Suppressor macrophage treated with lipopolysaccharide for 1 hour (primary cell): ENCODE data around the gene CSF1.
A peak's percentile ranks its signal among the peaks of the same experiment; 100 is the strongest.
"Not testable (repeated sequence)": the region's sequence is repeated elsewhere in the genome, so short reads cannot be mapped to it uniquely, and the experiment has no call there.

ENCODE experiments used
- DNase-seq, 3 donors: peaks; one replicate each; pipeline ENCODE4 v3.0.0-alpha.2; 2020 to 2022

The CSF1 gene, protein sequence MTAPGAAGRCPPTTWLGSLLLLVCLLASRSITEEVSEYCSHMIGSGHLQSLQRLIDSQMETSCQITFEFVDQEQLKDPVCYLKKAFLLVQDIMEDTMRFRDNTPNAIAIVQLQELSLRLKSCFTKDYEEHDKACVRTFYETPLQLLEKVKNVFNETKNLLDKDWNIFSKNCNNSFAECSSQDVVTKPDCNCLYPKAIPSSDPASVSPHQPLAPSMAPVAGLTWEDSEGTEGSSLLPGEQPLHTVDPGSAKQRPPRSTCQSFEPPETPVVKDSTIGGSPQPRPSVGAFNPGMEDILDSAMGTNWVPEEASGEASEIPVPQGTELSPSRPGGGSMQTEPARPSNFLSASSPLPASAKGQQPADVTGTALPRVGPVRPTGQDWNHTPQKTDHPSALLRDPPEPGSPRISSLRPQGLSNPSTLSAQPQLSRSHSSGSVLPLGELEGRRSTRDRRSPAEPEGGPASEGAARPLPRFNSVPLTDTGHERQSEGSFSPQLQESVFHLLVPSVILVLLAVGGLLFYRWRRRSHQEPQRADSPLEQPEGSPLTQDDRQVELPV

GRCh38 chr1:109910123-109910962 is at the start of gene CSF1:
Gene CSF1 (plus strand): TSS chr1:109910849. CDS start chr1:109911024, 175 bp downstream.
- DNase-seq: peak; percentile 87 to 94 (median 91)

GRCh38 chr1:109861616-109862015 is 49.0 kb upstream of the CSF1 start:
- DNase-seq: not testable (repeated sequence)

DNA sequence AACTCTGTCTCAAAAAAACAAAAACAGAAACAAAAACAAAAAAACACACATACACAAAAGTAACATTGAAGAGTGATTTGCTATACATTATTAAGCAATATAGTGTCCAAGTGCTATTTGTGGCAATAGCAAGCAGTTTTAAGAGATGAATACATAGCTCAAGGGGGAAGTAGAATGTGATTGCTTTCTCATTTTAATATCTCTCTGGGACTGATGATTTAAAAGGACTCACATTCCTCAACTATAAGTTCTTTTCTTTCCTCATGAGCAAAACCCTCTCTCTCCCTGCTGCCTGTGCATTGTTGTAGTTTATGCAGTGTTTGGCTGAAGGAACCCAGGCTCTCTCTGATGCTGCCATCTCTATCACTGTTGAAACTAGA is 47.0 kb upstream of the CSF1 start:
- peak in 2 of 3 donors; percentile 56 to 58 for DNase-seq

DNA sequence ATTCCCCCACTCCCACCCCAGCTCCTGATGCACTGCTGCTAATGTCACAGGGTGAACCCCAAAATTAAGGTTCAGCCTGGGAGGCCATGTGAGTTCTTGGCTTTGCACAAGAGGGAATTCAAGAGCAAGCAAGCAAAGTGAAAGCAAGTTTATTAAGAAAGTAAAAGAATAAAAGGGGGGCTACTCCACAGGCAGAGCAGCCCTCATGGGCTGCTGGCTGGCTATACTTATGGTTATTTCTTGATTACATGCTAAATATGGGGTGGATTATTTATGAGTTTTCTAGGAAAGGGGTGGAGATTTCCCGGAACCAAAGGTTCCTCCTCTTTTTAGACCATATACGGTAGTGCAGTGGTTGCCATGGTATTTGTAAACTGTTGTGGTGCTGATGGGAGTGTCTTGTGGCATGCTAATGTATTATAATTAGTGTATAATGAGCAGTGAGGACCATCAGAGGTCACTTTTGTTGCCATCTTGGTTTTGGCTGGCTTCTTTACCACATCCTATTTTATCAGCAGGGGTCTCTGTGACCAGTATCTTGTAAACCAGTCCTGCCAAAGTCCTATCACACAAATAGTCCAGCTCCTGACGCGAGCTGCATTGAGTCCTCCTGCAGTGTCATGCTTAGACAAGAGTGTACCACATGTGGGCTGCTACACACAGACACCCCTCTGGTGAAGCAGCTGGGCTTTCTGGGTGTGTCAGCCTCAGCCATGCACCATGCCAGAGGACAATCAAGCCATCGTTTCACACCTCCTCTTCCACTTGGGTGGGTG is 46.4 kb upstream of the CSF1 start:
- DNase-seq: no peak

DNA sequence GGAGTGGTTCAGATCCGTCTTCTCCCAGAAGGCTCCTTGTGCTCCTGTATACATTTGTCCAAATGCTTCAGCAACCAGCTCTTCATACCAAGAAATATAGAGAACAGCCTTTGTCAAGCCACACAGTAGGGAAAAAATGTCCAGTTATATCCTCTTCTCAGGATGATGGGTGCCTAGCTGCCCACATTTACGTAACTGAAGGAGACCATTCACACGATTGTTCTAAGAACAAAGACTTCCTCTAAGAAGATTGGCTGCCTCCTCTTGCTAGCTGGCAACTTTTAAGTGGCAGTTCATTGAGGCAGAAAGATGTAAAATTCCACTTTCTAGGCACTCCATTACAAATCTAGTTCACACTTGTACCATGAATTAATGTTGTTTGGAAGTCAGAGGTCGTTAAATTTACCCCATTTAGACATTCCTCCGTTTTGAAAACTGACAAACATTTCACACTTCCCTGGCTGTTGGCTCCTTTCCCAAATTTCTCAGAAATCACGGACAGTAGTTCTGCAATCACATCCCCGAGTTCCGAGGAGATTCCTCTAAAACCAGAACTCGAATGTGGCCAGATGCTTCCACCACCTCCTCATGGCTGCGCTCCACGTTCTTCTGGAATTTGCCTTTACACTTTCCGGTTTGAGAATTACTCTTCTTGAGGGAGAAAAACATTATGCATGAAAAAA is 45.6 kb upstream of the CSF1 start:
- DNase-seq: peak in 1 of 3 donors; percentile 17

- peak in 1 of 3 donors; percentile 5 for DNase-seq
These were observed 44.6 kb upstream of the CSF1 start for GRCh38 chr1:109866071-109866470.

DNA sequence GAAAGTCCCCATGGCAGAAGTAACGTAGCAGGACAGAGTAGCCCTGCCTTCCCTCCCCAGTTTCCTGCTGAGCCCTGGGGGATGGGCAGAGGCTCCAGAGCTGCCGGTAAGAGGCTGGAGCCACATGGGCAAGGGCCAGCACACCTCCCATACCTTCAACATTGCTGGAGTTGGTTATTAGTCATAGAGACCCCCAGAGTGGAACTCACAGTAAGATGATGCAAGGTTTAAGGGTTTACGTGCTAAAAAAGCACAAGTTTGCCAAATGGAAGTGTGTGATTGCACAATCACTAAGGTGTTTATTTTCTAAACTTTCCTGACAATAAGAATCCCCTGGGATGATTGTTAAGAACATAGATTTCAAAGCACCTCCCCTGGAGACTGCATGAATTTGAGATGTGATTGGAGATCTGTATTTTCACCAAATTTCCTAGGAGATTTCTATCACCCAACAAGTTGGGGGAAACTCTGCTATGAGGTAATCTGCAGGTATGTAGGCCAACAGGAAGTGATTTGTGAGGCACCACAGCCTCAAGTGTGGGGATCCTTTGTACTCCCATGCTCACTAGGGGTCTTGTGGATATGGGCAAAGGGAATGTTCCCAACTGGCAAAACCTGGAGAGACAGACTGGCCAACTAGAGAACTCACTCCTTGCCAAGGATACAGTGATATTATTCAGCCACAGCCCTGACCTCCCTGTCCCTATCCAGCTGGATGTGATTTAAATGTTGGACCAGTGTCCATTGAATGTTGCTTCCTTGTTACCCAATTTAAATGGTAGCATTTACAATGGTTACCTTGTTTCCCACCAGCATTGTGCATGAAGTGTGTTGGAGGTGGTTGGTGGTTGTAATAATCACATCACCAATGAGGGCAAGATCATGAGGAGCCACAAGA is 37.1 kb upstream of the CSF1 start:
- peak in 1 of 3 donors; percentile 10 for DNase-seq

DNA sequence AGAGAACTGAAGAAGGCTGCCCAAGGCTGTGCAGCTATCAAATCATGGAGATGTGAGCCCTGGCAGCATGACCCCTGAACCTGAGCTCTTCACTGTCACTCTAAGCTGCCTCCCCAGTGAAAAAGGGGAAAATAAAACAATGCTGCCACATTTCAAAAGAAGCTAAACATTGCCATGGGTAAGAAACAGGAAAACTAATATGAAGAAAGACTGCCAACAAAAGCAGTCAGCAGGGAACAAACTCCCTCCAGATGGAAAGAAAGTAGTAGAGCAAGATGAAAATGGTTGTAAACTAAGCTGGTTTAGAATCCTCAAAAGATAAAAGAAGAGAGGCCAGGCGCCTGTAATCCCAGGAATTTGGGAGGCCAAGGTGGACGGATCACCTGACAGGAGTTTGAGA is 36.2 kb upstream of the CSF1 start:
- peak in 1 of 3 donors; percentile 1 for DNase-seq

DNA sequence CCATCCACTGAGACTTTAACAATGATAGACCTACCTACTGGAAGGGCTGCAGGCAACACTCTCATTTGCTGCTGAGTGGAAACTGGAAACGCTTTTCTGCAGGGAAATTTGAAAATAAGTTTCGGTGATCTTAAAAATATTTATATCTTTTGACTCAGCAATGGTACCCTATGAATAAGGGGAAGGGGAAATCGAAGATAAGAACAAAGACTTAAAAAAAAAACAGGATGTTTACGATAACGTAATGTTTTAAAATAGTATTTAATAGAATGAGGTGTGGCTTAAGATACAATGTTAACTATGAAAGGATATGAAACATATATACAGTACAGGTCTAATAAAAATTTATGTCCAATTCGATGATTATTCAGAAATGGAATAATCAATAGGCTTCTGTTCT is 34.8 kb upstream of the CSF1 start:
- no peak for DNase-seq

DNA sequence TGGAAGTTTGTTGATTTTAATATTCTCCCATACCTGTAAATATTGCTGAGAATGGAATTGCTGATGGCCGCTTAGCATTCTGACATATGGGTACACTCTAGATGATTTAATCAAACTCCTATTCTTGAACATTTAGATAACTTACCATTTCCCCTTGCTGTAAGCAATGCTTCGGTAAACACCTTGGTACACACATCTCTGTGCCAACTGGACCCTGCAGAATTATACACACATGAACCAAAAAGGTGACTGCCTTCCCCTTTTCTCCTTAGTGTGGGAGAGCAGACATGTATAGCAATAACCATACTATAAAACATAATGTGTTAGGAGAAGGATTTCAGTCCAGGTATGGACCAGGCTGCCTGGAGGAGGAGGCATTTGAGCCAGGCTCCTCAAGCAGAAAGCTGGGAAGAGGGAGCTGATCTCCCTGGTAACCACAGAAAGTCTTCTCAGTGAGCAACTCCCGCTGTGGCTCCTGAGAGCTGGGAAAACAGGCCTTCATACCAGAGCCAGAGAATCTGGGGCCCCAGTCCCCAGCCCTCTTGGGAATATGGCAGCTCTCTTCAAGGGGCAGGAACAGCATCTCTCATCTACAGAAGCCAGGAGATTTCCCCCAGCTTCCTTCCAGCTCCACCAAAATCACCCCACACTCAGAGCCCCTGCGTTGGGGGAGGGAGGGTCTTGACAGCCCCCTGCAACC is 33.9 kb upstream of the CSF1 start:
- peak in 1 of 3 donors; percentile 12 for DNase-seq

- DNase-seq: peak in 2 of 3 donors; percentile 23 to 64
These were observed 33.3 kb upstream of the CSF1 start for GRCh38 chr1:109877317-109877771.

DNA sequence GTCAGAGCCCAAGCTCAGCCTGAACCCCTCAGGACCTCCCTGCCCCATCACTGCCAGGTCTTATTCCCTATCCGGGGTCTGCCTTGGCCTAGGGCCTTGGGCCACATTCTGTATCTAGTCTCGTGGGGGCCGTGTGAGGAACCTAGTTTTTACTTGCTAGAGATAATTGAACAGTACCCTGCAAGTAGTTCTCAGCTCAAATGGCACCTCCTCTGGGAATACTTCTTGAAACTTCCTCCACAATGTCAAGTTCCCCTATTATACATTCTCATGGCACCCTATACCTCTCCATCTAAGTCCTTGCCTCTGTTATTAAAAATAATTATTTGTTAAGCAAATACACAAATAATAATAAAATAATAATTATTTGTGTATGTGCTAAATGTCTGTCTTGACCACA is 32.9 kb upstream of the CSF1 start:
- DNase-seq: peak in 1 of 3 donors; percentile 17

DNA sequence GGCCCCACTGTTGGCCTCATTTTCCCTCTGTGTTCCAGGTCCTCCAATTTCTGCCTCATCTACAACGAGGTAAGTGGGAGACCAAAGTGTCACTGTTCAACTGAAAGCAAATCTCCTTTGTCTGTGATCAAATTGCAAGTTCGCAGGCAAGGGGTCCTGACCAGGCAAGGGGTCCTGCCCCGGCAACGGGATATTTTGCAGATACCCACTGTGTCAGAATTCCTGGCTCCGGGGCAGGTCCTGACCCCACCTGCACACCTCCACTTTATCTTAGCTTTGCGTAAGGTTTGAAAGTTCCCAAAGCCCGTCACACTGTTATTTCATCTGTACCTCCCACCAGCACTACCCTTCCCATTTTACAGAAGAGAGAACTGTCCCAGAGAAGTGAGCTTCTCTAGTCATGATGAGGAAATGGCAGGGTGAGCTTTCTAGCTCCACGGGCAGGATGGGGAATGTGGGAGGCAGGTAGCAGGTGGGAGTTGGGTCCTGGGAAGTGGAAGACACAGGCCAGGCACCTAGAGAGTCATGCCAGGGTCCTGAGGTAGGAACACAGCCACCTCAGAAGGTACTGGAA is 32.0 kb upstream of the CSF1 start:
- peak in 1 of 3 donors; percentile 33 for DNase-seq

DNA sequence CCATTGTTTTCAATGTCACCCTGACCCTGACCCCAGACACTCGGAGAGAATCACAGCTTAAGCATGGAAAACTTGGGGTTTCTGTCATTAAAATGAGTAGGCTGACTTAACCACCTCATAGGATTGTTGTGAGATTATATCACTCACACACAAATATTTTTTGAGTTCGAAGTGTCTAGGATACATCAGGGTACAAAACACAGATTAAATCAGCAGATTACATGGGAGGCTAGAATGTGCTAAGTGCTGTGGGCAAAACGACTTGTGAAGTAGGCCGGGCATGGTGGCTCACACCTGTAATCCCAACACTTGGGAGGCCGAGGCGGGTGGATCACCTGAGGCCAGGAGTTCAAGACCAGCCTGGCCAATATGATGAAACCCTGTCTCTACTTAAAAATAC is 31.3 kb upstream of the CSF1 start:
- peak in 1 of 3 donors; percentile 18 for DNase-seq

DNA sequence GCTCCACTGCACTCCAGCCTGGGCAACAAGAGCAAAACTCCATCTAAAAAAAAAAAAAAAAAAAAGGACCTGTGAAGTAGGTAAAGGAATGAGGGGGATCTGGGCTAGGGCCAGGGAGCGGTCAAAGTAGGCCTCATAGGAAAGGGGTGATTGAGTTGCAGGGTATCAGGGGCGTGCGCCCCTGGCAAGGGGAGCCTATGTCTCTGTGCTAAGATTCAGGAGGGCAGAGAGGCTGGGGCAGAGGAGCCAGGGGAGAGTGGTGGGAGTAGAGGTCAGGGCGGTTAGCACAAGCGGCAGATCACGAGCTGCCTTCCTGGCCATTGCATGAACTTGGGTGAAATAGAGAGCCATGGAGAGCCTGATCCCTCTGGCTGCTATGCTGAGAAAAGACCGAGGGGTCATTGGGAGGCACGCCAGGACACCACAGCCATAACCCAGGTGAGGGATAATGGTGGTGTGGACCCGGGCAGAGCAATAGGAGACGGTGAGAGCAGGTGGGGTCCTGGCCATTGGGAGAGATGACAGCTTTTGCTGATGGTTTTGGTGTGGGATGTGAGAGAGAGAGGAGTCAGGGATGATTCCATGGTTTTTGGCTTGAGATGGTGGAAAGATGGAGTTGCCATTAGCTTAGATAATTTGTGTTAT is 30.6 kb upstream of the CSF1 start:
- peak in 1 of 3 donors; percentile 14 for DNase-seq

DNA sequence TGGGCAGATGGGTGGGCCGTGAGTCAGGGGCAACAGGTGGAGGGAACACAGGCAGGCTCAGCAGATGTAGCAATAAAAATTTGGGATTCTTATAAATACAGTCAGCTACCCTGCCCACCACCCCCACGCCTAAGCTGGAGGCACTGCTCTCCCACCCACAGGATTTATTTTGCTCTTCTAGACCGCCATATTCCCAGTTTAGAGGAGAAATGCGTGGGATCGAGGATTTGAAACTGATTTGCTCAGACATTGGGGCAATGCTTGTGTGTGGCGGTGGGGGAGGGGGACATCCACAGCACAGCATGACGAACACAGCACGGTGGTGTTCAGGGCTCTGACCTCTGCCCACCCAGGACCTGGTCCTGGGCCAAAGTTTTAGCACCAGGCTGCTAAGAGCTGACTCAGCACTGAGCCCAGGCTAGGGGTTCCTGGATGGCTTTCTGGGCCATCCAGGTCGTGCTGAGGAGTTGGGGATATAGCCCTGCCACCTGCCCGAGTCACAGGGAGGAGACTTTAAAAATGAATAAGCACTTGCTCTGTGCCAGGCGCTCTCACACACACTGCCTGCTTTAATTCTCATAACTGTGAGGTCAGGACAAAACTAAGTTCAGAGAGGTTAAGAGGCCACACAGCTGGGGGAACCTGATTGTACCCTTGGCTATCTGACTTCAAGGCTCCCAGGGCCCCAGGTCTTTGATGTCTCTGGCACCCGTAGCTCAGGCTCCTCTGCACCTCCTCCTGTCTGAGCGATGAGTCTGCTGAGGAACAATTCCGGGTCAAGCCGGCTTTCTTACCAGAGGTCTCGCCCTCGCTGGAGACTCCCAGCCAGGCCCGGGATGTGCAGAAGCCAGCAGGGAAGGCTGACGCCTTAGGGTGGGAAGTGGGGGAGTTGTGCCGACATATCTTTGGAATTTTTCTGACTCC is 29.4 kb upstream of the CSF1 start:
- DNase-seq: peak in 2 of 3 donors; percentile 34 to 46

DNA sequence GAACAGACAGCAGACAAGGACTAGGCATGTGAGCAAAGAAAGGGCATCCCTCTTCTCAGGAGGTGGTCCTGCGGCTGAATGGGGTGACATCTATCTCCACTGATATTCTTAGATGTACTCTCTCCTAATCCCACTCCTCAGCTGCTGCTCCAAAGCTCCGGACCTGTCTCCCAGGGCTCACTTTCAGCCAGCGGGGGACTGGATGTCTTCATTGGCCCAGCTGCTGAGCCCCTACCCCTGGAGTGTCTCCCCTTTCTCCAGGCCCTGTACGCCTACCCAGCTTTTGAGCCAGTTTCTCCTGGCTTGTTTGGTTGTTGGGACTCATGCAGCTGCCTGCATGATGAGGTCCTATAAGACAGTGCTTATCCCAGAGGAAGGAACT is 28.8 kb upstream of the CSF1 start:
- DNase-seq: peak in 1 of 3 donors; percentile 5
